ENCODE measurements around the gene RAD51AP1.
A peak's percentile ranks its signal among the peaks of the same experiment; 100 is the strongest.

Gene RAD51AP1

DNA sequence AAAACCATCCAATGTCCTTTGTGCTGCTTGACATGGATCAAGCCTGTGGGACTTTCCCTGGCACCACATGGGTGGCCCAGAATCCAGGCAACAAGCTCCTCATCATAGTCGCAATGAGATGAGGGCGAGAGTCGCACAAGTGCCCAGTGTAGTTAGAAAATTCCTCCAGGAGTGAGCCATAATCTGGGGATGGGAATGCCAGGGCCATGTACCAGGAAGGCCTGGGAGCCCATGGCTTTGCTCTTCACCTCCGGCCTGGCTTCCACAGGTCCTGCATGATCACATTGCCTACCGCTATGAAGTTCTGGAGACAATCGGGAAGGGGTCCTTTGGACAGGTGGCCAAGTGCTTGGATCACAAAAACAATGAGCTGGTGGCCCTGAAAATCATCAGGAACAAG is 57.2 kb downstream of the RAD51AP1 start:
- TF ChIP-seq, protein P1, sequence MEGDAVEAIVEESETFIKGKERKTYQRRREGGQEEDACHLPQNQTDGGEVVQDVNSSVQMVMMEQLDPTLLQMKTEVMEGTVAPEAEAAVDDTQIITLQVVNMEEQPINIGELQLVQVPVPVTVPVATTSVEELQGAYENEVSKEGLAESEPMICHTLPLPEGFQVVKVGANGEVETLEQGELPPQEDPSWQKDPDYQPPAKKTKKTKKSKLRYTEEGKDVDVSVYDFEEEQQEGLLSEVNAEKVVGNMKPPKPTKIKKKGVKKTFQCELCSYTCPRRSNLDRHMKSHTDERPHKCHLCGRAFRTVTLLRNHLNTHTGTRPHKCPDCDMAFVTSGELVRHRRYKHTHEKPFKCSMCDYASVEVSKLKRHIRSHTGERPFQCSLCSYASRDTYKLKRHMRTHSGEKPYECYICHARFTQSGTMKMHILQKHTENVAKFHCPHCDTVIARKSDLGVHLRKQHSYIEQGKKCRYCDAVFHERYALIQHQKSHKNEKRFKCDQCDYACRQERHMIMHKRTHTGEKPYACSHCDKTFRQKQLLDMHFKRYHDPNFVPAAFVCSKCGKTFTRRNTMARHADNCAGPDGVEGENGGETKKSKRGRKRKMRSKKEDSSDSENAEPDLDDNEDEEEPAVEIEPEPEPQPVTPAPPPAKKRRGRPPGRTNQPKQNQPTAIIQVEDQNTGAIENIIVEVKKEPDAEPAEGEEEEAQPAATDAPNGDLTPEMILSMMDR (IDR thresholded peaks at IDR 0.05) = no peak
- no peak for TF ChIP-seq ZFX (IDR thresholded peaks at IDR 0.05; ENCODE audit: borderline replicate concordance)
- H3K27ac ChIP-seq = no peak overlapping the region

DNA sequence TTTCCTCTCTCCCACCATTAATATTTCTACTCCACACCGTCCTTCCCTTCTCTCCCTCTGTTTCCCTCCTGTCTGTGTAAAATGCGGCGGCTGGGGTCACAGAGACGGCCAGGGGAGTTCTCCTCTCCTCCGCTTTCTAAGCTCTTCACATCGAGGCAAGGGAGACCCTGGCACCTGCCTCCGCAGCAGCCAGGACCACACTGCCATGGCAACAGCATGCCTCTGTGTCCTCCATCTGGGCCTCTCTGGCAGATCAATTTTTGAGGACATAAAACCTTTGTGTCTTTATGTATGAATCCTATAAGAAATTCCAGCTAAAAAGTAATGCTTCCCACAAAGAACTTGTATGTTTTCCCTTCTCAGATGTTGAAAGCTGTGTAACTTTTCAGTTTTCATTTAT is 64.7 kb downstream of the RAD51AP1 start:
- no peak overlapping the region for H3K27ac ChIP-seq
- TF ChIP-seq, protein P1 (IDR thresholded peaks at IDR 0.05) = no peak
- no peak for TF ChIP-seq ZFX (IDR thresholded peaks at IDR 0.05; ENCODE audit: borderline replicate concordance)

DNA sequence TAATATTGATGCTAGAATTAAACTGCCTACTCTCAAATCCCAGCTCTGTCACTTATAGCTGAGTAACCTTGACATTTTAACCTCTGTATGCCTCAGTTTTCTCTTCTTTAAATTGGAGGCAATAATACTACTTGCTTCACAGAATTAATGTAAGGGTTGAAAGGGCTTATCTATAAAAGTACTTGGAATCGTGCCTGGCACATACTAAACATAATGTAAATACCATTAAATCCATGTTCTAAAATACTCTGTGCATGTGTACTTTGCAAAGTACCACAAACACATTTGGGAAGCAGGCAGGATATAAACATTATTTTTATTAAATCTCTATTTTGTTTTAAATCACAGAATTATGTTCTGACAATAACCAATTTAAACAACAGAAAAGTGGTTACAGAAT is 65.3 kb downstream of the RAD51AP1 start:
- H3K27ac ChIP-seq = no peak overlapping the region
- TF ChIP-seq, protein P1 (IDR thresholded peaks at IDR 0.05) = no peak
- TF ChIP-seq ZFX (IDR thresholded peaks at IDR 0.05; ENCODE audit: borderline replicate concordance) = no peak

DNA sequence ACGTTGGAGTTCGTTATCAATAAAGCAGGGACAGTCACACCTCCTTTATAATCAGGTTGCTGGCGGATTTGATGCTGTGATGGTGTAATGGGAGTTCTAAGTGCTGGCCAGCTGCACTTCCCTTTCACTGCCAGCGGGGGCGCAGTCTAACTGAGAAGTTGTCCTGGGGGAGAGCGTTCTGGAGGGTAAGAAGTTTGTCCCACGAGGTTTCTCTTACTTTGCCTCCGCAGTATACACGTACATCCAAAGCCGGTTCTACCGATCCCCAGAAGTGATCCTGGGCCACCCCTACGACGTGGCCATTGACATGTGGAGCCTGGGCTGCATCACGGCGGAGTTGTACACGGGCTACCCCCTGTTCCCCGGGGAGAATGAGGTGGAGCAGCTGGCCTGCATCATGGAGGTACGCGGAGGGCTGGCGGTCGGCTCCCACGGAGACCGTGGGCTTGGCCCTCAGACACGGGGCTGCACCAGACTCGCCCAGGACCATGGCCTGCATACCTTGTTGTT is 66.0 kb downstream of the RAD51AP1 start:
- H3K27ac ChIP-seq = peak overlapping the region; percentile 23; the same call in 1 of the 2 replicates

DNA sequence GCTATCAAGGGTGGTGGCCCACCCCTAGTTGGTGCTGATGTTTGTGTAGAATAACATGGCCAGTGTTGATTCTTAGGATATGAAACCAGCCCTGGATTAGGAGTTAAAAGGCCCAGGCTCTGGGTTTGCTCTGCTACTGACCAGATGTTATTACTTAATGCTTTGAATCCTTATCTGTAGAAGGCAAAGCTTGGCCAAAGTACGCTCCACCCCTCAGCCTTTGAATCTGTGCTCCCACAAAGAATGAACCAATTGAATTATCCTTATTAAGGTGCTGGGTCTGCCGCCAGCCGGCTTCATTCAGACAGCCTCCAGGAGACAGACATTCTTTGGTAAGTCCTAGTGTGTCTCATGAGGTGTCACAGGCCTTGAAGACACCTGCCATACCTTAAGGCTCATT is 68.4 kb downstream of the RAD51AP1 start:
- H3K27ac ChIP-seq = no peak overlapping the region
- no peak for TF ChIP-seq ZFX (IDR thresholded peaks at IDR 0.05; ENCODE audit: borderline replicate concordance)
- TF ChIP-seq, protein P1 (IDR thresholded peaks at IDR 0.05) = no peak

More for the DNA sequence above, 66.0 kb downstream of the RAD51AP1 start:
- no peak for TF ChIP-seq ZFX (IDR thresholded peaks at IDR 0.05; ENCODE audit: borderline replicate concordance)
- TF ChIP-seq, protein P1 (IDR thresholded peaks at IDR 0.05) = peak; percentile 99

DNA sequence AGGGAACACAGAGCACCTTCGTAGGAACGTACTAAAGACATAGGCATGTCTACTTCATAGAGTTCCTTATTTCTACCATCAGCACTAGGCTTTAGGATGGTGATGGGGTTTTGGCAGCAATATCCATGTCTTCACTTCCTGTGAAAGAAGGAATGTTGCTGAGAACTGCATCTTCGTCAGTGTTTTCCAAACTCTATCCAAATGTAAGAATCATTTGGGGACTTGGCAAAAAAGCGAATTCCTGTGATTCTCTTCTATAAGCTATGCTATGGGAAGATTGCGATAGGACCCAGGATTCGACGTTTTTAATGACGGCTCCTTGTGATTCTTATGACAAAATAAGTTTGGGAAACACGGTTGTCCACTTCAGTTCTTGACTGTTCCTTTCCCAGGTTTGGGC is 70.4 kb downstream of the RAD51AP1 start:
- no peak overlapping the region for H3K27ac ChIP-seq
- no peak for TF ChIP-seq ZFX (IDR thresholded peaks at IDR 0.05; ENCODE audit: borderline replicate concordance)
- TF ChIP-seq, protein P1 (IDR thresholded peaks at IDR 0.05) = no peak
